Smooth muscle cell (in vitro differentiated cells): Measurements from ENCODE around the gene LMO4. TPM values are rescaled to one million over a fixed set of nuclear protein-coding genes. Genes with fewer than 3 reads are reported as not detected.

Source experiments
- DNase-seq: peaks from one replicate; lab custom pipeline; 2025; ENCODE audit not compliant: unreplicated experiment; lab: John Stamatoyannopoulos, UW
- H2AFZ ChIP-seq: fragments of 200-600 bp; sonication (generic); 2 replicates; pipeline ENCODE4 v1.6.0; 2016; ENCODE audit warnings: antibody characterized with exemption, low read depth, mild to moderate bottlenecking
- H3F3A ChIP-seq: fragments of 200-600 bp; sonication (generic); 2 replicates; pipeline ENCODE4 v1.6.0; 2017; ENCODE audit warnings: antibody characterized with exemption, low read depth
- H3K27ac ChIP-seq: fragments of 200-600 bp; sonication (generic); 2 replicates; pipeline ENCODE4 v1.5.1; 2016; ENCODE audit warnings: low read depth, mild to moderate bottlenecking
- H3K27me3 ChIP-seq: fragments of 200-600 bp; sonication (generic); 2 replicates; pipeline ENCODE4 v1.6.1; 2016; ENCODE audit warnings: low read depth, mild to moderate bottlenecking
- H3K36me3 ChIP-seq: fragments of 200-600 bp; sonication (generic); 2 replicates; pipeline ENCODE4 v1.5.1; 2016; ENCODE audit warnings: low read depth
- H3K4me1 ChIP-seq: fragments of 200-600 bp; sonication (generic); 2 replicates; pipeline ENCODE4 v1.5.1; 2016; ENCODE audit warnings: low read depth
- H3K4me2 ChIP-seq: fragments of 200-600 bp; sonication (generic); 2 replicates; pipeline ENCODE4 v1.6.0; 2016; ENCODE audit warnings: mild to moderate bottlenecking
- H3K4me3 ChIP-seq: fragments of 200-600 bp; sonication (generic); 2 replicates; pipeline ENCODE4 v1.5.1; 2016; ENCODE audit warnings: mild to moderate bottlenecking
- H3K79me2 ChIP-seq: fragments of 200-600 bp; sonication (generic); 2 replicates; pipeline ENCODE4 v1.6.0; 2016; ENCODE audit warnings: low read depth, mild to moderate bottlenecking
- H3K9ac ChIP-seq: fragments of 200-600 bp; sonication (generic); 2 replicates; pipeline ENCODE4 v1.6.0; 2016; ENCODE audit warnings: low read depth
- H3K9me3 ChIP-seq: fragments of 200-600 bp; sonication (generic); replicated peaks from 2 replicates; pipeline ENCODE4 v1.5.1; 2016; ENCODE audit warnings: low read depth
- H4K20me1 ChIP-seq: fragments of 200-600 bp; sonication (generic); 2 replicates; pipeline ENCODE4 v1.6.0; 2016; ENCODE audit warnings: low read depth
- WGBS: methylation state at CpG from one replicate; pipeline ENCODE4 v1.1.7; 2016; ENCODE audit warnings: low lambda C conversion rate; 5-methylcytosine and 5-hydroxymethylcytosine counted together
- polyA plus RNA-seq: library from polyadenylated mRNA; unstranded; fragments of >200 nt; fragmentation: Nextera tagmentation; extraction: Ambion mirVana; gene quantifications from 2 replicates; pipeline ENCODE4 v1.2.1, GENCODE V29; 2016
- total RNA-seq: library from RNA; depleted of rRNA; stranded (reverse); fragments of >200 nt; gene quantifications from 2 replicates; pipeline ENCODE4 v1.2.3, GENCODE V29; 2014
- TF ChIP-seq, protein P1 (sequence below): fragments of 200-600 bp; sonication (generic); IDR thresholded peaks from 2 replicates; pipeline ENCODE4 v1.5.1; 2017; ENCODE audit warnings: borderline replicate concordance, mild to moderate bottlenecking, antibody characterized with exemption; ENCODE audit not compliant: insufficient read depth, poor library complexity, severe bottlenecking

The LMO4 gene
- total and polyA plus RNA-seq, 2 experiments from 2014 or later: 54.2 to 140 TPM

DNA sequence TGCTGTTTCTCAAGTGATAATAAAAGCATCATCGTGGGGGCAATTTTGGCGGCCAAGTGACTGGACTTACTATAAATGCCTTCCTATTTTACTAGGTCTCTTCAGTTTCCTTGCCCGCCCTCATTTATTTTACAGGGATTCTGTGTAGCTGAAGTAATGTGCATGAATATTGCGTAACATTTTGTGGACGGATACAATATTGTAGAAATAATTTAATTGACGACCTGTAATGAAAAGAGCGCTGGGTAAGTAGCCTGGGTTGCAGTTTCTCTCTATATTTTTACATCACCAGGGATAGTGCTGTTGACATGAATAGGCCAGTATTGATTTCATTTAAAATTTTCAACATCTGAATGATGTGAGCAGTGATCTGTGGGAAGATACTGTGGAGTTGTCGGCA is 28.1 kb upstream of the LMO4 start:
- TF ChIP-seq, protein P1, sequence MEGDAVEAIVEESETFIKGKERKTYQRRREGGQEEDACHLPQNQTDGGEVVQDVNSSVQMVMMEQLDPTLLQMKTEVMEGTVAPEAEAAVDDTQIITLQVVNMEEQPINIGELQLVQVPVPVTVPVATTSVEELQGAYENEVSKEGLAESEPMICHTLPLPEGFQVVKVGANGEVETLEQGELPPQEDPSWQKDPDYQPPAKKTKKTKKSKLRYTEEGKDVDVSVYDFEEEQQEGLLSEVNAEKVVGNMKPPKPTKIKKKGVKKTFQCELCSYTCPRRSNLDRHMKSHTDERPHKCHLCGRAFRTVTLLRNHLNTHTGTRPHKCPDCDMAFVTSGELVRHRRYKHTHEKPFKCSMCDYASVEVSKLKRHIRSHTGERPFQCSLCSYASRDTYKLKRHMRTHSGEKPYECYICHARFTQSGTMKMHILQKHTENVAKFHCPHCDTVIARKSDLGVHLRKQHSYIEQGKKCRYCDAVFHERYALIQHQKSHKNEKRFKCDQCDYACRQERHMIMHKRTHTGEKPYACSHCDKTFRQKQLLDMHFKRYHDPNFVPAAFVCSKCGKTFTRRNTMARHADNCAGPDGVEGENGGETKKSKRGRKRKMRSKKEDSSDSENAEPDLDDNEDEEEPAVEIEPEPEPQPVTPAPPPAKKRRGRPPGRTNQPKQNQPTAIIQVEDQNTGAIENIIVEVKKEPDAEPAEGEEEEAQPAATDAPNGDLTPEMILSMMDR: no peak
- H3K4me1 ChIP-seq: no peaks in the 10 kb centered on the region
- WGBS: 82% methylated on average over 8 of the region's 8 CpGs

GRCh38 chr1:87305151-87305550 is 23.5 kb upstream of the LMO4 start:
- WGBS: 86% methylated on average over 5 of the region's 5 CpGs
- H4K20me1 ChIP-seq: no peaks in the 10 kb centered on the region
- no peak overlapping the region for H3K4me3 ChIP-seq
- H3K27ac ChIP-seq: no peak overlapping the region
- no peaks in the 10 kb centered on the region for H3K79me2 ChIP-seq
- no peaks in the 10 kb centered on the region for H3K27me3 ChIP-seq
- peaks cover 5% of the 10 kb centered on the region for H3K4me1 ChIP-seq
- no peaks in the 10 kb centered on the region for H3F3A ChIP-seq
- no peak overlapping the region for H2AFZ ChIP-seq
- TF ChIP-seq, protein P1: no peak
- H3K9me3 ChIP-seq: no peaks in the 10 kb centered on the region
- no peak overlapping the region for H3K9ac ChIP-seq
- H3K4me2 ChIP-seq: no peak overlapping the region
- DNase-seq: no peak
- no peaks in the 10 kb centered on the region for H3K36me3 ChIP-seq

More for the DNA sequence above, 28.1 kb upstream of the LMO4 start:
- no peak overlapping the region for H3K4me2 ChIP-seq
- no peaks in the 10 kb centered on the region for H3K27me3 ChIP-seq
- H2AFZ ChIP-seq: no peak overlapping the region
- no peaks in the 10 kb centered on the region for H4K20me1 ChIP-seq
- no peaks in the 10 kb centered on the region for H3K36me3 ChIP-seq
- no peak overlapping the region for H3K9ac ChIP-seq
- DNase-seq: no peak
- H3K9me3 ChIP-seq: no peaks in the 10 kb centered on the region
- no peaks in the 10 kb centered on the region for H3F3A ChIP-seq
- H3K27ac ChIP-seq: no peak overlapping the region
- H3K4me3 ChIP-seq: no peak overlapping the region
- no peaks in the 10 kb centered on the region for H3K79me2 ChIP-seq

GRCh38 chr1:87305762-87306161 is 22.9 kb upstream of the LMO4 start:
- peaks cover 5% of the 10 kb centered on the region for H3K4me1 ChIP-seq
- no peaks in the 10 kb centered on the region for H3K9me3 ChIP-seq
- H3K79me2 ChIP-seq: no peaks in the 10 kb centered on the region
- H2AFZ ChIP-seq: no peak overlapping the region
- no peak for DNase-seq
- TF ChIP-seq, protein P1: no peak
- no peak overlapping the region for H3K27ac ChIP-seq
- 75% methylated on average over 7 of the region's 7 CpGs for WGBS
- H3F3A ChIP-seq: no peaks in the 10 kb centered on the region
- H3K4me2 ChIP-seq: no peak overlapping the region
- no peak overlapping the region for H3K9ac ChIP-seq
- H4K20me1 ChIP-seq: no peaks in the 10 kb centered on the region
- H3K4me3 ChIP-seq: no peak overlapping the region
- H3K27me3 ChIP-seq: no peaks in the 10 kb centered on the region
- H3K36me3 ChIP-seq: no peaks in the 10 kb centered on the region

GRCh38 chr1:87307306-87307705 is 21.4 kb upstream of the LMO4 start:
- no peak for DNase-seq
- H3K27me3 ChIP-seq: no peaks in the 10 kb centered on the region
- no peaks in the 10 kb centered on the region for H3K36me3 ChIP-seq
- WGBS: 93% methylated on average over 8 of the region's 8 CpGs
- H3F3A ChIP-seq: no peaks in the 10 kb centered on the region
- no peak overlapping the region for H3K4me3 ChIP-seq
- H4K20me1 ChIP-seq: no peaks in the 10 kb centered on the region
- H3K4me1 ChIP-seq: peaks cover 5% of the 10 kb centered on the region
- H3K9ac ChIP-seq: no peak overlapping the region
- no peak overlapping the region for H2AFZ ChIP-seq
- no peaks in the 10 kb centered on the region for H3K9me3 ChIP-seq
- TF ChIP-seq, protein P1: no peak
- no peak overlapping the region for H3K4me2 ChIP-seq
- no peaks in the 10 kb centered on the region for H3K79me2 ChIP-seq
- no peak overlapping the region for H3K27ac ChIP-seq
